22Rv1 (cell line): ENCODE results near the gene TLCD5.

ENCODE experiments used
- ZFX ChIP-seq: fragments of 450-650 bp; IDR thresholded peaks from 2 replicates; pipeline ENCODE4 v1.6.1; 2017; ENCODE audit warnings: antibody characterized with exemption, borderline replicate concordance
- TF ChIP-seq, protein P1 (sequence below): fragments of 450-650 bp; IDR thresholded peaks from 2 replicates; pipeline ENCODE4 v1.5.1; 2017; ENCODE audit warnings: mild to moderate bottlenecking

DNA sequence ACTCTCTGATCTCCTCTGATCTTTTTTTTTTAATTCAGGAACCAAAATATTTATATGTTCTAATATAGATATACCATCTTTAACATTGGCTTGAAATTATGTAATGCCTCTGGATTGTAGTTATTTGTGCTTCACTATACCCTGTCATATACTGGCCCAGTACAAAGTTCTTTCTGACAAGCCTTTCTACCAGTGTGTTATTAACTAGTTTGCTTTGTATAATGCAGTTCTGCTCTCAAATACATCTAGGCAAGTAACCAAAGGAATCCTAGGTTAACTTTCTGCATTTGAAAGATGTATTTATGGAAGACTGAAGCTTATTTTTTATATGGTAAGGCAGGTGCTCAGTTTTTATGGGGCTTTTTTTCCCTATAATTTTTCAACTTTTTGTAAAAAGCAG is 47.2 kb downstream of the TLCD5 start:
- TF ChIP-seq, protein P1, sequence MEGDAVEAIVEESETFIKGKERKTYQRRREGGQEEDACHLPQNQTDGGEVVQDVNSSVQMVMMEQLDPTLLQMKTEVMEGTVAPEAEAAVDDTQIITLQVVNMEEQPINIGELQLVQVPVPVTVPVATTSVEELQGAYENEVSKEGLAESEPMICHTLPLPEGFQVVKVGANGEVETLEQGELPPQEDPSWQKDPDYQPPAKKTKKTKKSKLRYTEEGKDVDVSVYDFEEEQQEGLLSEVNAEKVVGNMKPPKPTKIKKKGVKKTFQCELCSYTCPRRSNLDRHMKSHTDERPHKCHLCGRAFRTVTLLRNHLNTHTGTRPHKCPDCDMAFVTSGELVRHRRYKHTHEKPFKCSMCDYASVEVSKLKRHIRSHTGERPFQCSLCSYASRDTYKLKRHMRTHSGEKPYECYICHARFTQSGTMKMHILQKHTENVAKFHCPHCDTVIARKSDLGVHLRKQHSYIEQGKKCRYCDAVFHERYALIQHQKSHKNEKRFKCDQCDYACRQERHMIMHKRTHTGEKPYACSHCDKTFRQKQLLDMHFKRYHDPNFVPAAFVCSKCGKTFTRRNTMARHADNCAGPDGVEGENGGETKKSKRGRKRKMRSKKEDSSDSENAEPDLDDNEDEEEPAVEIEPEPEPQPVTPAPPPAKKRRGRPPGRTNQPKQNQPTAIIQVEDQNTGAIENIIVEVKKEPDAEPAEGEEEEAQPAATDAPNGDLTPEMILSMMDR, result no peak
- TF ChIP-seq ZFX, result no peak
